AML-193 (cell line): ENCODE measurements around the gene CRYBB1.

ENCODE experiments used
- DNase-seq, 2 experiments: peaks; one replicate each; lab custom pipeline; 2025; lab: John Stamatoyannopoulos, UW

The CRYBB1 gene

GRCh38 chr22:26617271-26618199 is at the start of gene CRYBB1:
CRYBB1 (minus strand) TSS chr22:26618027; CDS start chr22:26616319, 1,708 bp downstream.
- peak; percentile 20 to 55 for DNase-seq

GRCh38 chr22:26667140-26667539 is 49.3 kb upstream of the CRYBB1 start:
- no peak for DNase-seq

- no peak for DNase-seq
These were observed 48.0 kb upstream of the CRYBB1 start for GRCh38 chr22:26665813-26666231.

GRCh38 chr22:26663374-26663923 is 45.6 kb upstream of the CRYBB1 start:
- no peak for DNase-seq

- no peak for DNase-seq
These were observed 44.3 kb upstream of the CRYBB1 start for GRCh38 chr22:26662160-26662559.

GRCh38 chr22:26660961-26661578 is 43.2 kb upstream of the CRYBB1 start:
- no peak for DNase-seq

GRCh38 chr22:26660356-26660755 is 42.5 kb upstream of the CRYBB1 start:
- DNase-seq: no peak

- DNase-seq: peak; percentile 30 to 33
These were observed 41.0 kb upstream of the CRYBB1 start for GRCh38 chr22:26658671-26659478.

- DNase-seq: no peak
These were observed 40.3 kb upstream of the CRYBB1 start for GRCh38 chr22:26658161-26658560.

- DNase-seq: no peak
These were observed 39.3 kb upstream of the CRYBB1 start, which contains the start of gene MIAT for GRCh38 chr22:26656891-26657851. MIAT (plus strand) TSS chr22:26657588.

GRCh38 chr22:26651815-26652214 is 34.0 kb upstream of the CRYBB1 start:
- DNase-seq: no peak

GRCh38 chr22:26650722-26651421 is 33.0 kb upstream of the CRYBB1 start:
- DNase-seq: no peak

- DNase-seq: peak; percentile 81 to 84
These were observed 30.9 kb upstream of the CRYBB1 start for GRCh38 chr22:26648528-26649388.

- DNase-seq: peak; percentile 18 to 23
These were observed 30.2 kb upstream of the CRYBB1 start for GRCh38 chr22:26648011-26648497.

- no peak for DNase-seq
These were observed 28.3 kb upstream of the CRYBB1 start for GRCh38 chr22:26646158-26646557.

GRCh38 chr22:26643418-26644100 is 25.7 kb upstream of the CRYBB1 start:
- no peak for DNase-seq

GRCh38 chr22:26642465-26643417 is 24.9 kb upstream of the CRYBB1 start:
- no peak for DNase-seq
